Astrocyte of the spinal cord (primary cell): ENCODE data around the gene MIER2.
"Not testable (repeated sequence)": the region's sequence is repeated elsewhere in the genome, so short reads cannot be mapped to it uniquely, and the experiment has no call there.

ENCODE experiments used
- DNase-seq: peaks from one replicate; pipeline ENCODE4 v3.0.0; 2011; ENCODE audit warnings: low read depth, low spot score
- H3K4me3 ChIP-seq: 2 replicates; pipeline ENCODE4 v1.5.1; 2011; ENCODE audit warnings: low read depth, mild to moderate bottlenecking, low read length, moderate library complexity
- CTCF ChIP-seq: IDR thresholded peaks from 2 replicates; pipeline ENCODE4 v1.5.1; 2012; ENCODE audit warnings: low read depth, mild to moderate bottlenecking, low read length, inconsistent platforms
- in situ Hi-C: cut with HindIII; loops from 2 replicates; pipeline ENCODE4 v1.10.0; 2017; ENCODE audit warnings: low sequenced_read_pairs

Gene MIER2

GRCh38 chr19:273393-273792, 71.2 kb downstream of the MIER2 start:
- no peak overlapping the region for H3K4me3 ChIP-seq
- in situ Hi-C loops = no loop called here
- no peak for TF ChIP-seq CTCF
- no peak for DNase-seq

GRCh38 chr19:271856-272255, 72.7 kb downstream of the MIER2 start:
- in situ Hi-C loops = no loop called here
- no peak for DNase-seq
- TF ChIP-seq CTCF = no peak

GRCh38 chr19:270766-271318, 73.8 kb downstream of the MIER2 start:
- in situ Hi-C loops, DNase-seq, H3K4me3 ChIP-seq: not testable (repeated sequence)

More at GRCh38 chr19:271856-272255, 72.7 kb downstream of the MIER2 start:
- H3K4me3 ChIP-seq = no peak overlapping the region

- in situ Hi-C loops = no loop called here
- no peak for DNase-seq
- TF ChIP-seq CTCF = no peak
- H3K4me3 ChIP-seq = no peak overlapping the region
These were observed 75.4 kb downstream of the MIER2 start for GRCh38 chr19:269241-269640.

GRCh38 chr19:262125-262524, 82.5 kb downstream of the MIER2 start:
- DNase-seq = no peak
- in situ Hi-C loops = no loop called here
- no peak overlapping the region for H3K4me3 ChIP-seq
- TF ChIP-seq CTCF = no peak

GRCh38 chr19:256804-257203, 87.8 kb downstream of the MIER2 start:
- in situ Hi-C loops, DNase-seq: not testable (repeated sequence)

More at GRCh38 chr19:256804-257203, 87.8 kb downstream of the MIER2 start:
- not testable (repeated sequence) for H3K4me3 ChIP-seq
